ENCODE results near the gene PTGER1.

DNA sequence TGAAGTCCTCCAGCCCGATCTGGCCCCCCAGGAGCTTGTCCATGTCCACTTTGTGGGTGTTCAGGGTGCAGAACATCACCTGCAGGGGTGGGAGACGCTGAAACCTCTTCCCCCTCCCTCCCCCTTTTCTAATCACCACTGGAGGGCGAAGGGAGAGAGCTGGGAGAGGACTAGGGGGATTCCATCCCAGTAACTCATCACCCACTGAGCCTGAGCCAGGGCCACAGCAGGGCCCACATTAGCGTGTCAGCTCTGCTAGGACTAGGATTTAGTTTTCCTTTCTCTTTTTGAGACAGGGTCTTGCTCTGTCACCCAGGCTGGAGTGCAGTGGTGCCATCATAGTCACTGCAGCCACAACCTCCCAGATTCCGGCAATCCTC lies 5.5 kb upstream of the PTGER1 start:
- TF ChIP-seq, protein P1, sequence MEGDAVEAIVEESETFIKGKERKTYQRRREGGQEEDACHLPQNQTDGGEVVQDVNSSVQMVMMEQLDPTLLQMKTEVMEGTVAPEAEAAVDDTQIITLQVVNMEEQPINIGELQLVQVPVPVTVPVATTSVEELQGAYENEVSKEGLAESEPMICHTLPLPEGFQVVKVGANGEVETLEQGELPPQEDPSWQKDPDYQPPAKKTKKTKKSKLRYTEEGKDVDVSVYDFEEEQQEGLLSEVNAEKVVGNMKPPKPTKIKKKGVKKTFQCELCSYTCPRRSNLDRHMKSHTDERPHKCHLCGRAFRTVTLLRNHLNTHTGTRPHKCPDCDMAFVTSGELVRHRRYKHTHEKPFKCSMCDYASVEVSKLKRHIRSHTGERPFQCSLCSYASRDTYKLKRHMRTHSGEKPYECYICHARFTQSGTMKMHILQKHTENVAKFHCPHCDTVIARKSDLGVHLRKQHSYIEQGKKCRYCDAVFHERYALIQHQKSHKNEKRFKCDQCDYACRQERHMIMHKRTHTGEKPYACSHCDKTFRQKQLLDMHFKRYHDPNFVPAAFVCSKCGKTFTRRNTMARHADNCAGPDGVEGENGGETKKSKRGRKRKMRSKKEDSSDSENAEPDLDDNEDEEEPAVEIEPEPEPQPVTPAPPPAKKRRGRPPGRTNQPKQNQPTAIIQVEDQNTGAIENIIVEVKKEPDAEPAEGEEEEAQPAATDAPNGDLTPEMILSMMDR (optimal IDR thresholded peaks at IDR 0.05 in 1 of 3, IDR thresholded peaks at IDR 0.05 in 1 of 3, conservative IDR thresholded peaks at IDR 0.05 in 1 of 3; ENCODE audit: extremely low read depth in 1 of 3, insufficient read depth in 2 of 3, low read length in 3 of 3): no peak
- TF ChIP-seq EZH2 (IDR thresholded peaks at IDR 0.05; ENCODE audit: low read length): no peak

All from keratinocyte (primary cell).